GM18867 (cell line): ENCODE data around the gene SH3BP5L.

Experiments used
- ATAC-seq: cut with Tn5 transposase; IDR thresholded peaks from one replicate; pipeline ENCODE4 v1.9.1; 2021; ENCODE audit warnings: mild to moderate bottlenecking, moderate library complexity; ENCODE audit not compliant: unreplicated experiment

SH3BP5L gene

DNA sequence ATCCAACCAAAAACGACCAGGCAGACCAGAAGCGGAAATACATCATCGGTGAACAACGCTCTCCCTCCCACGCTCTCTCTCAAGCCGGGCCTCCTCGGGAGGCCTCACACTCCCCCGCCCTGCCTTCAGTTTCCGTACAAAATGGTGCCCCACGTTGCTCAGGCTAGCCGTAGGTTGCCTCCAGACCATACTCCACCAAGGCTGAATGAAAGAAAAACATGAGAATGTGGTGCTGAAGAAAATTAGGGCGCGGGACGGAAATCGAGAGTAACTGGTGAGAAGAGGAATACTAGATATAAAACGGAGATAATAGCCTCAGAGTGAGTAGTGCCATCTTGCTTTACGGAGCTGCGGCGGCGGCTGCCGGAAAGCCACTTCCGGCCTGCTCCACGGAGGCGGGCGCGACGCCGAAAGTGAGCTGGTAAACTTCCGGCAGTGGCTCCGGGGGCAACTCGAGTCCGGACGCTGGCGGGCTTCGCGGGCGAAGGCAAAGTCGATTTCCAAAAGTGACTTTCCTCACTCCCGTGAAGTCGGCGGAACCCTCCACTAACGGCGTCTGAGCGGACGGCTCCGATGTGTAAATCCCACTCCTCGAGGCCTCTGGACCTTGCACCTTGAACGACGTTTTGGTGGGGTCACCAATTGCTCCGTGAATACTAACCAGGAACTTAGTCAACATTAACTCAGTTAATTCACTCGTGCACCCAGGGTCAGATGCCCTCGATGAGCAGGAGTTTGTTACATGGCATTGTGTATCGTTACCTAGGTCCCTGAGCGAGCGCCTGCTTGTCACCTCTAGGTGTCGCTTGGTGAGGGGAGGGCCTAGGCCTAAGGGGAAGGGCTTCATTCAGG lies at the start of gene SH3BP5L:
Gene SH3BP5L, minus strand, starts transcription at position 7 of the 852 bp plus-strand sequence. CDS start 980 bp downstream, outside the sequence.
- peak; percentile 88 for ATAC-seq

DNA sequence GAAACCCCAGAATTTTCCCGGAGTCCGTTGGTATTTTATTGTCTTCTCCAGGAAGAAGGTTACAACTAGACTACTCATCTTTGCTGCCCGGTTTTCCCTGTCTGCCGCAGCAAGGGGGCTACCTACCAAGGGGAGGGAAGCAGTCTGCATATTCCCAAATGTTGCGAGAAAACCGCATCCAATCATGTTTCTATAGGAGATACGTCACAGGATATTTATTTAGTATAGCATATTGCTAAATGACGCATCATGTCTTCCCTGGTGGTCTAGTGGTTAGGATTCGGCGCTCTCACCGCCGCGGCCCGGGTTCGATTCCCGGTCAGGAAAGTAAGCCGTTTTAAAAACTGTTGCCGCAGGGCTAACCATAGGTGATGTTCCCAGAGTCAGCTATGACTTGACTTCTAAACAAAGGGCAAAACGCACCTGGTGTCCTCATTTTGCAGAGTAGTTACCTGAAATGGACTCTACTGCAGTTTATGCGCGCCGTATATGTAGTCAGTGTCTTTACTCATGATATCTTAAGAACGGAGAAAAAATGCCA lies 48.3 kb upstream of the SH3BP5L start:
- peak; percentile 58 for ATAC-seq

DNA sequence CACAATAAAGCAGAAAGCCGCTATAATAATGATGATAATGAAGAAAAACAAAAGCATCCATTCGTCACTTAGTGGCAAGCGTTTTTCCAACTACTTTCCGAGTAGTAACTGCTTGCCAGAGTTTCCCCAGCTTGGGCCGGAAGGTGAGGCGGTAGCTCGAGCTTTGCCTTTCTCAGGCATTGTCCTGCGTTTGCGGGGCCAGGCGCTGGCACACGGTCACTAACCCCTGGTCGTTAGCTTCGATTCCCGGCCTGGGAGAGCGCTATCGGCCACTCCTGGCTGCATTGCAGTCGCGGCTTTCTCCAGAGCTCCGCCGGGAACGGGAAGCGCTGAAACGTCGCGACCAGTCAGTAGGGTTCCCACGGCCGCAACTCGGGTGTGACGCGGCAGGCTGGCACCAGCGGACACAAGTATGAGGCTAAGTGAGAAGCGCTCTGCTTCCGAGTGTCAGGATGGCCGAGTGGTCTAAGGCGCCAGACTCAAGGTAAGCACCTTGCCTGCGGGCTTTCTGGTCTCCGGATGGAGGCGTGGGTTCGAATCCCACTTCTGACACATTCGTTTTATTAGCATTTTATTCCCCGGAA lies 47.8 kb upstream of the SH3BP5L start:
- ATAC-seq = peak; percentile 81

DNA sequence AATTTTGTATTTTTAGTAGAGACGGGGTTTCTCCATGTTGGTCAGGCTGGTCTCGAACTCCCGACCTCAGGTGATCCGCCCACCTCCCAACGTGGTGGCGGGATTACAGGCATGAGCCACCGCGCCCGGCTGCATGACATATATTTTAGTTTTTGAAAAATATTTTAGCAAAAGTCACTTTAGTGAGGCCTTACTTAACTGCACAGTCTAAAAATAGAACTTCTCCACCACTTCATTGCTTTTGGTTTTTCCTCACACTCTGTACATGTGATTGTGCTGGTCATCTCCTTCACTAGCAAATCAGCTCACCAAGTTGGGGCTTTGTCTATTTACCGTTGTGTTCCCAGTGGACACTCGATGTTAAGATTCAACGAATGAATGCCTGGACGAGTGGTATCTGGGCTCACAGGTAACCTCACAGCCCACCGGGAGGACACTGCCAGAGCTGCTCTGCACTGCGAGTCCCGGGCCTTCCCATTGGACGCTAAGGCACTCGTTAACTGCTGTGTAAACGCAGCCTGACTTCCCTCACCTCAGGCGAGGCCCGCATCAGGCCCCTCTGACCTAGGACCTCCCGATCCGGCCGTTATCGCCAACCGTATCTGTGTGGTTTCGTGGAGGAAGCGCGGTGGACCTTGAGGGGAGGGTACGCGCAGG lies 47.2 kb upstream of the SH3BP5L start:
- peak; percentile 39 for ATAC-seq

DNA sequence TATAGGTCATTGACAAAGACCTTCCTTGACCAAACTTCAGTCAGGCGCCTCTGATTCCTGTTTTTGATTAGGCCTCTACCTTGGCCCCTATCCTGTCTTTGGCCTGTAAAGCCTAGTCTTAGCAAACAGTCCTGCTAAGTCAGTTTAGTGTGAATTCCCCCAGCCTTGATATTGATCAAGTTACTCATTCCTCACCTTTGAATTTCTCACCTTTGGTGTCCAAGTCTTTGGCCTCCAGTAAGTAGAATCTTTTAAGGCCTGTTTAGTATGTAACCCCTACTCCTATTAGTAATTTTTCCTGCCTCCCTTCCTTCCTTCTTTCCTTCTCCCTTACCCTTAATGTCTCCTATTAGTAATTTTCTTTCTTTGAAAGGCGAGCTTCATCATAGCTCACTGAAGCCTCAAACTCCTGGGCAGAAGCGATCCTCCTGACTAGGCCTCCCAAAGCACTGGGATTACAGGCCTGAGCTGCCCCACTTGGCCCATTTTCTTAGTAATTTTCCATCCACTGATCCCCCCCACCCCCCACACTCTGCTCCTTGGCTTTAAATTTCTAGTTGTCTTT lies 46.2 kb upstream of the SH3BP5L start:
- no peak for ATAC-seq

DNA sequence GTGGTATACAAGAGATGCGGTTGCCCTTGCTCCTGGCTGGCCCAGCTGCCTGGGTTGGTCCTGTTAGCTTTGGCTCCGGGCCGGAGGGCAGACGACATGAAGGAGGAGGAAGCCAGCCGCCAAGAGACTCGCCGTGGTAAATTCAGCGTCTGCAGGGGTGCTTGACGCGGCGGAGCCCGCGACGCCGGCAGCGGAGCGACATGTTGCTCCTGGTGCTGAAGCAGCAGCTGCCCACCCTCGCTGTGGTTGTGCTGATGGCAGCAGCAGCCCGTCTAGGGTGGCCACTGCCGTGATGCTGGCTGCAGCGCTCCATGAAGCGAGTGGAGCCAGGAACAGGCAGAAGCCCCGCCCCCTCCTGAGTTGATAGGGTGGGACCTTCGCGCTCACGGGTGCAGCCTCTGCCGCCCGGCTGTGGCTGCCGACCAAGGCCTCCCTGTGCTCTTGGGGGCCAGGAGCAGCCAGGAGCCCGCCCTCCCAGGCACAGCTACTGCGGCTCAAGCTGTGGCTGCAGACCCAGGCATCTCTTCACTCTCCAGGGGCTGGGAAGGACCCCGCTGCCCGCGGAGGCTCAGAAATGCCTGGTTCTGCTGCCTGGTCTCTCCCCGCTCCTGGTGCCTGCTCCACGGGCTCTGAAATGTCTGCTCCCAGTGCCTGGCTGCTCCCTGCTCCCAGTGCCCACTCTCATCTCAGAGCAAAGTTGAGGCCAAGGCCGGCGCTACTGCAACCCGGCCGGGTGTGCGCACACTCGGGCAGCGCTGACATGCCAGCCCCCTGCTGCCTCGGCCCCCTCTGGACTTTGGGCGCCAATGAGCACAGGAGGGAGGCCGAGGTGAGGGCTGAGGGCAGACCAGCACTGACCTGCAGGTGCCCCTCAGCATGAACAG lies 37.5 kb upstream of the SH3BP5L start:
- ATAC-seq = peak; percentile 69

DNA sequence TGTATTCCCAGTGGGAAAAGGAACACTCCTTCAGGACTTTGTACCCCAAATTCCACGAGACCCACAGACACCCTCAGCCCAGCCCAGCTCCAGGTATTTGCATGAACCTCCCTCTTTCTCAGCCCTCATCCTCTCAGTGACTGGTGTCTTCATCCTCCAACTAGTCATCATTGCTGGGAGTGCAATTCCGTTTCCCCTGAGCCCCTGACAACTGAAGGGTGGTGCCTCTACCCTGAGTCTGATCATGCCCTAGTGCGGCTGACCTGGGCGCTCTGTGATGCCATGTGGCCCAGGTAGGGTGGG lies 36.9 kb upstream of the SH3BP5L start:
- peak; percentile 9 for ATAC-seq

DNA sequence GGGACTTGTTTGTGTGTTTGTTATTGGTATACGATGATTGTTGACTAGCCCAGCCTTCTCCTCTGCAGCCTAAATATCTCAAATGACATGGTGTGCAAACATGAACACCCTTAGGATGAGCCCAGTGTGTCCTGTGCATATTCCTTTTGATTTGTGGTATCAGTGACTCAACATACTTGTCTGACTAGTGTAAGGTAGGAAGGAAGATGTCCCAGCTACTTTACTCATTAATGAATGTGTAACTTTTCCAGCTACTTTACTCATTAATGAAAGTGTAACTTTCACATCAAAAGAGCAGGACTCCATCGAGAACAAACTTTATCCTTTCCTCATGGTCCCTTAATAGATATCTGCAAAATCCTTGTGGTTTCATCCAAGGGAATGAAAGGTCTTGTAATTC lies 35.9 kb upstream of the SH3BP5L start:
- no peak for ATAC-seq

DNA sequence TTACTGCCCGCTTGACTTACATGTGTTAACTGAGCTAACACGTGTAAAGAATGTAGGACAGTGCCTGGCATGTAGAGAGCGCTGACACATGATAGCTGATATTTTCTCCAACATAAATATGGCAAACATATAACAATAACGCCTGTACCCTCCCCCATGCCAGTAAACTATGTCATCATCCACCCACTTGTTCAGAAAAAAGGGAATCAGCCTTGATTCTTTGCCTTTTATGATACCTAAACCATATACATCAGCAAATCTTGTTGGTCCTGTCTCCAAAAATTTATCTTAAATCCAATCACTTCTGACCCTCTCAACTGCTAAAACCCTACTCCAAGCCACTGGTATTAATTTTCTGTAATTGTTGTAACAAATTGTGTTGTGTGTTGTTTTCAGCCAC lies 34.3 kb upstream of the SH3BP5L start:
- no peak for ATAC-seq

DNA sequence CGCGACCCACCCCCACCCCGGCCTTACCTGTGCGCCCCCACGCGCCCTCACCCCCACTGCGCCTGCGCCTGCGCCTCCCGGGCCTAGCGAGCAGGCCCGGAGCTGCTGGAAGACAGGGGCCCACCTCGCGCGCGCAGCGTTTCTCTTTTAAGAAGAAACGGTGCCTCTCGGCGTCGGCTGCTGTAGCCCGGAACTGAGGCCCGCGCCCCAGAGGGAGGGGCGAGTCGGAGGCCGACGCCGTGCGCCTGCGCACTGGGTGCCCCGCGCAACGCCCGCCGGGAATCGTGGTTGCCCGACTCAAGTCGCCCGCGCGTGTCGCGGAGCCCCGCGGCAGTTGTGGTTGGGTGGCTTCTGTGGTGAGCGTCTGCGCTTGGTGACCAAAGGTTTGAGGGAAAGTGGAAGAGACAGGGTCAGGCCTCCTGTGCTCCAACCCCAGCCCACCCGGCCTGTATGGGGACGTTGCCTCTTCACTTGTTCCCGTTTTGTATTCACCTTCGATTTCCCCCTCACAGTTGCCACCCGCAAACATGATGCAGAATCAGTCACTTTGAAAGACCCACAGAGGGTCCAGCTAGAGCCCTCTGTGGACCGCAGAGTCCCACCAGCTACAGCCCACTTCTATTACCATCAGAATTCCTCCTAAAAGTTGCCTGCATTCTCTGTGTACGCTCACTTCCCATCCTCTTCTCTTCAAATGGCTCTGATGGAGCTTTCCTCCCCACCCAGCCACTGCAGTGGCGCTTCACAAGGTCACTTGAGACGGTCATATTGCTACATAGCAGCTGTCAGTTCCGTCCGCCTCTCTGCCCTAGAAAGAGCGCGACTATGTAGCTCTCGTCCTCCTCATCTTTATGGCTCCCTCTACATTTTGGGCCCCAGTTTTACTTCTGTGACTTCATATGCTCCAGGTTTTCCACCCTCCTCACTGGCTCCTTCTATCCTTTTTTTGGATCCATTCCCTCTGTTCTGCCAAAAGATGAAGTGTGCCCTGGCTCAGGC lies 33.5 kb upstream of the SH3BP5L start, which contains the start of gene ZNF692:
Gene ZNF692, minus strand, starts transcription at position 195 of the 999 bp plus-strand sequence. CDS start 776 bp downstream, outside the sequence.
- ATAC-seq = peak; percentile 73

DNA sequence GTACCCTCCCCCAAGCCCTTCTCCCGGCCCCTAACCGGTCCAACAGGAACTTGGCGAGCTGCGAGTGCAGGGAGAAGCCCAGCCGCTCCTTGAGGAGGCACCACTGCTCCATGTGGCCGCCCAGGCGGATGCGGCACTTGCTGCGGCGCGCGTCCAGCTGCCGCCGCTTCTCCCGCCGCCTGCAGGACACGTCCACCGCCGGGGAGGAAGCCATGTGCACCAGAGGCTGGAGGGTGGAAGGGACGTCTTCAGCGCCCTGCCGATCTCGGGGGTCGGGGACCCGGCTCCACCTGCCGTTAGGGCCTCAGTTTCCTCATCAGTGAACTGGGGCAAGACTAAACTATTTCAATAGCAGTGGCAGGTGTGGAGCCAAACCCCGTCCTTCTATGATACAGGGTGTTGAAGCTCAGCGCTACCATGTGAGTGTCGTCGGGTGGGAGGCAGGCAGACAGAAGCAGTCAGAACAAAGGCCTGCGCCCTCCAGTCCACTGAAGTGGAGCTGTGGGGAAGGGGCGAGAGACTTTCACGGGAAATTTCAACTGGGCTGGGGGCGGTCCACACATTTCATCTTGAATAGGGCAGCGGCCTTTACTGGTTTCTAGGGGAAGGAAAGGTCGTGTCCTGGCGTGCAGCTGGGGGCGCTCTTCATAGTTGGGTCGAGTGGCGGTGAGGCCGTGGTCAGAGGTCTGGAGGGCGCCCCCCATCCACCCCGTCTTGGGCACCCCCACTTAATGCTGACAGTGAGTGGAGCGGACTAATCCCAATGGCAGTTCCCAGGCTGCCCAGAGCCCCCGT lies 32.6 kb upstream of the SH3BP5L start:
- peak; percentile 40 for ATAC-seq

DNA sequence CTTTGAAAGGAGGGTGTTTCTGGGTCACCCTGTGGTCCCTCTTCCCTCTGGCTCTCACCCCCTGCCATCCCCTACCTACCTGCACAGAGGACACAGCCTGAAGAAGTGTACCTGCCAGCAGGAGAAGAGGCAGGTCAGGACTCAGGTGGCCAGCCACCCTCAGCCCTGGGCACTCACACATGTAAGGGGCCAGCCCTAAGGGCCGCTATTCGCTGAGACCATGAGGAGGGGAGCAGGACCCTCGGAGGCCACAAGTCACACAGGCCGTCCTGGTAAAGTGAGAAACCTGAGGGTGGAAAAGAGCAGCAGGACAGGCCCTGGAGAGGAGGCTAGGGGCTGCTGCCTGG lies 32.0 kb upstream of the SH3BP5L start:
- no peak for ATAC-seq

DNA sequence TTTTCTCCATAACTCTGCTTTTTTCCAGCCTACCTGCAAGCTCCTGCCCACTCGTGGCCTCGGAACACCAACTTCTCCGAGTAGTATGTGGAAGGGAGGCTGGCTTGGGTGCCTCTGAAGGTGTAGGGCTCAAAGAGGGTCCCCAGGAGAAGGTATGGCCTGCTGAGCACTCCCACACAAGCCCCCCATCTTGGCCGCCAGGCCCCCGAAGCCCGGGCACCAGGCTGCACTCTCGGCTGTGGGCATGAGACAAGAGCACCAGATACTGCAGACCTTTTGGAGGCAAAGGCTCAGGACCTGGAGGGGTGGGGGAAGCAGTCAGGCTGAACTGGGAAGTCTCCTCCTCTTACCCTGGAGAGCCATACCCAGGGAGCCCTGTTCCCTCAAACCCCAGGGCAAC lies 31.5 kb upstream of the SH3BP5L start:
- no peak for ATAC-seq

DNA sequence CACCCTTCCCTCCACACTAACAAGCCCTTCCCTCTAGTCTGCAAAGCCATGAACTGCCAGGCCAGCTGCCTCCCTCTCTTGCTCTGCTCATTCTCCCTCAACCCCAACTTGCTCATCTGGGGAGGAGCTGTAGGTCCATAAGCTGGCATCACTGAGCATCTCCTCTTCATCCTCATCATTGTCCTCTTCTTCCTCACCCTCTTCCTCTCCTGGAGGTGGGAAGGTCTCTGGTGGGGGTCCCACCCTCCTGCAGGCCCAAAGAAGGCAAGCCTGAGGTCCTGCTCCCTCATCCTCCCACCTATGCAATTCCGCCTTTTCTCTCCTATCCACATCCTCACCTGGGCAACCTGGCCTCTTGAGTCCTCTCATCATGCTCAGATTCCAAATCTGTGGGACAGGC lies 30.5 kb upstream of the SH3BP5L start:
- no peak for ATAC-seq

DNA sequence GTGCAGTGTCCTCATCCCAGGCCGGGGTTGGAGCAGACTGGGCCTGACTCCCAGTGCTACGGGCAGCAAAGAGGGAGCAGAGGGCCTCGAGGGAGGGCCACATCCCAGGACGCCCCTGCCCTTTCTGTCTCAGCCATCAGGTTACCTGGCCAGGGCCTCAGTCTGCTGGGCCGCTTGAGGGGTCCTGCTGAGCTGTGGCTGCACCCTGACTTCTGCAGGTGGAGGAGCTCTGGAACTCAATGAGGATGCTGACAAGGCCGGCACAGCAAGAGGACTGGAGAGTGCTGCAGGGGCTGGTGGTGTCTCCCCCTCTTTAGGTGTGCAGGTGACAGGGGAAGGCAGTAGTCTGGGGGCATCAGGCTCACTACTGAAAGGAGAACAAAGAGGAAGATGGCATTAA lies 29.9 kb upstream of the SH3BP5L start:
- ATAC-seq = no peak

DNA sequence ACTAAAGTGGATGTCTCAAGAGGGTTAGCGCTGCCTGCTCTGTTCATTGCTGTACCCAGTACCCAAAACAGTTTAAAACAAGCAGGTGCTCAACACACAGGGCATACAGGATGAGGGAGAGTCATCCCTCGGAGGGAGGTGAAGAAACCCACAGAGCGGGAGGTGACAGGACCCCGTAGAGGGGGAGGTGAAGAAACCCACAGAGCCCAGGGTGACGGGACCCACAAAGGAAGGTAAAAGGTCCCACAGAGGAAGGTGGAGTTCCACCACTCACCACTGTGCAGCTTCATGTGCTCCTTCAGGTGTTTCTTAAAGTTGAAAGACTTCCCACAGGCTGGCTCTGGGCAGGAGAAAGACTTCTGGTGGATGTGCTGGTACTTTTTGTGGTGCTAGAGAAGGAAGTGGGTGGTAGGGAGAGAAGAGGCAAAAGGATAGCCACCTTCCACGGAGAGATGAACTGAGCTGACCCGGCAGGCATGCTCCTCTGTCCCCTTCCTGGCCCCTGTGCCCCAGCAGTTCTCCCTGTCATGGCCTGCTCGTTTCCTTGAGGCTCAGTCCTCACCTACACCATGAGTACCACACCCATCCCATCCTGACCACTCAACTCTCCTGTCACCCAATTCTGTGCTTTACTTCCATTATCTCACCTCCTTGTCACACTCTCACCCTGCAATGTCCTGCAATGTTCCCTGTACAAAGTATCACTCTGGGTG lies 28.1 kb upstream of the SH3BP5L start:
- no peak for ATAC-seq

DNA sequence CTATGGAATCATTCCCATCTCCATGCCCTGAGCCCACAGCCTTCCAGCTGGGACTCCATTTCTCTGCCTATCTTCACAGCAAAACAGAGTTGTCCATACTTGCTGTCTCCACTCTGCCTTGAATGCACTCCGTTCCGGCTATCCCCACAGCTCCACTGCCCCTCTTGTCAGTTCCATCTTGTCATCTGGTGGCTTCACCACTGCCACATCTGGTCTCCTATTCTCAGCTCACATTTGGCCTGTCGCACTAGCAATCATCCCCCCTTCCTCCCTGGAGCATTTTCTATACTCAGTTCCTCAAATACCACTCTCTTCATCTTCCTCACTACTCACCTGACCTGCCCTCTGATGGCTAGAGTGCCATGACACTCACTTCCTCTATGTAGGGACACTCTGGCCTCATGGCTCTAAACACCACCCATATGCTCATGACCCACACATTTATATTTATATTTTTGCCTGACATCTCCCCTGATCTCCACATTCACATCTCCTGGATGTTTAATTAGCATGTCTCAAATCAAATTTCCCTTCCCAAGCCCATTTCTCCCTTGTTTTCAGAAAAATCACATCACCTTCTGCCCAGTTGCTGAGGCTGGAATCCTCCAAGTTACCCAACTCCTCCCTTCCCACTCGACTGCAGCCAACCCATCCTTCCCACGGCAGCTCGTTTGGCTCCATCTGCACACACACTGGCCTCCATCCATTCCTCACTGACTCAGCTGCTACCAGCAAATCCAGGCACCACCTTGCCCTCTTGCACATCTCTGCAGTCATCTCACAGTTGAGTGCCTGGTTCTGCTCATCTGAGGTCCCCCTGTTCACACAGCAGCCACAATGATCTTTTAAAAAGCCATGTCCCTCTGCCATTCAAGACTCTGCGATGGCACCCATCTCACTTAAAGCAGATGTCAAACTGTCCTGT lies 27.0 kb upstream of the SH3BP5L start:
- peak; percentile 33 for ATAC-seq
